HG03139 (cell line): ENCODE data around the gene CPNE4.

Experiments
- ATAC-seq: cut with Tn5 transposase; IDR thresholded peaks from one replicate; pipeline ENCODE4 v1.9.1; 2021; ENCODE audit not compliant: unreplicated experiment

The CPNE4 gene

GRCh38 chr3:131612745-131613144 lies 422.1 kb downstream of the CPNE4 start:
- ATAC-seq, result no peak

GRCh38 chr3:131610174-131610573 lies 424.6 kb downstream of the CPNE4 start:
- no peak for ATAC-seq

- no peak for ATAC-seq
Measured at GRCh38 chr3:131608741-131609140, 426.1 kb downstream of the CPNE4 start.

- ATAC-seq, result no peak
Measured at GRCh38 chr3:131608296-131608695, 426.5 kb downstream of the CPNE4 start.

GRCh38 chr3:131605916-131606315 lies 428.9 kb downstream of the CPNE4 start:
- no peak for ATAC-seq

- no peak for ATAC-seq
Measured at GRCh38 chr3:131602011-131602779, 432.6 kb downstream of the CPNE4 start.

- ATAC-seq, result no peak
Measured at GRCh38 chr3:131597816-131598215, 437.0 kb downstream of the CPNE4 start.

GRCh38 chr3:131596884-131597283 lies 437.9 kb downstream of the CPNE4 start:
- ATAC-seq, result no peak

- no peak for ATAC-seq
Measured at GRCh38 chr3:131591394-131592014, 443.3 kb downstream of the CPNE4 start.

- ATAC-seq, result no peak
Measured at GRCh38 chr3:131586277-131586676, 448.5 kb downstream of the CPNE4 start.

- no peak for ATAC-seq
Measured at GRCh38 chr3:131582438-131582837, 452.4 kb downstream of the CPNE4 start.

- no peak for ATAC-seq
Measured at GRCh38 chr3:131568460-131568859, 466.4 kb downstream of the CPNE4 start.

GRCh38 chr3:131564812-131565211 lies 470.0 kb downstream of the CPNE4 start:
- ATAC-seq, result no peak

- no peak for ATAC-seq
Measured at GRCh38 chr3:131561511-131561910, 473.3 kb downstream of the CPNE4 start.

GRCh38 chr3:131560795-131561194 lies 474.0 kb downstream of the CPNE4 start:
- no peak for ATAC-seq

- no peak for ATAC-seq
Measured at GRCh38 chr3:131555456-131555855, 479.4 kb downstream of the CPNE4 start.

GRCh38 chr3:131553495-131554247 lies 481.1 kb downstream of the CPNE4 start:
- peak; percentile 85 for ATAC-seq

- no peak for ATAC-seq
Measured at GRCh38 chr3:131551761-131552160, 483.1 kb downstream of the CPNE4 start.

GRCh38 chr3:131550562-131551465 lies 484.0 kb downstream of the CPNE4 start:
- no peak for ATAC-seq

GRCh38 chr3:131549340-131549739 lies 485.5 kb downstream of the CPNE4 start:
- no peak for ATAC-seq

- ATAC-seq, result no peak
Measured at GRCh38 chr3:131547585-131547984, 487.2 kb downstream of the CPNE4 start.
